DND-41 (cell line): ENCODE data around the gene P2RX4.

ENCODE experiments used
- EZH2 ChIP-seq: IDR thresholded peaks from 3 replicates; pipeline ENCODE4 v1.6.1; 2012; ENCODE audit warnings: borderline replicate concordance, low read depth, mild to moderate bottlenecking, moderate library complexity, low read length, inconsistent platforms; ENCODE audit not compliant: severe bottlenecking
- TF ChIP-seq, protein P1 (sequence below): IDR thresholded peaks from 2 replicates; pipeline ENCODE4 v1.5.1; 2012; ENCODE audit warnings: borderline replicate concordance, low read length, moderate library complexity, mild to moderate bottlenecking; ENCODE audit not compliant: poor library complexity, severe bottlenecking; ENCODE audit errors: extremely low read depth

DNA sequence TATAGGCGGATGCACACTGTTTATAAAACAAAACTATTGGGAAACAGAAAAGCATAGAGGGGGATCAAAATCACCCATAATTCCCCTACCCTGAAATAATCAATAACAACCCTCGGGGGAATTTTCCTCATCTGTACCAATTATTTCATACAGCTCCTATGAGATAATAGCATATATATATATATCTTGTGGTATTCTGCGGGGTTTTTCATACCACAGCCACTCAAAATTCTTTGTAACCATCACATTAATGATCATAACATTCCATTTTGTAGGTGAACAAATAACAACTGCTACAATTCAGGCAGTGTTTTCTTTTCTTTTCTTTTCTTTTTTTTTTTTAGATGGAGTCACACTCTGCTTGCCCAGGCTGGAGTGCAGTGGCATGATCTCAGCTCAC, 42.0 kb upstream of the P2RX4 start:
- TF ChIP-seq, protein P1, sequence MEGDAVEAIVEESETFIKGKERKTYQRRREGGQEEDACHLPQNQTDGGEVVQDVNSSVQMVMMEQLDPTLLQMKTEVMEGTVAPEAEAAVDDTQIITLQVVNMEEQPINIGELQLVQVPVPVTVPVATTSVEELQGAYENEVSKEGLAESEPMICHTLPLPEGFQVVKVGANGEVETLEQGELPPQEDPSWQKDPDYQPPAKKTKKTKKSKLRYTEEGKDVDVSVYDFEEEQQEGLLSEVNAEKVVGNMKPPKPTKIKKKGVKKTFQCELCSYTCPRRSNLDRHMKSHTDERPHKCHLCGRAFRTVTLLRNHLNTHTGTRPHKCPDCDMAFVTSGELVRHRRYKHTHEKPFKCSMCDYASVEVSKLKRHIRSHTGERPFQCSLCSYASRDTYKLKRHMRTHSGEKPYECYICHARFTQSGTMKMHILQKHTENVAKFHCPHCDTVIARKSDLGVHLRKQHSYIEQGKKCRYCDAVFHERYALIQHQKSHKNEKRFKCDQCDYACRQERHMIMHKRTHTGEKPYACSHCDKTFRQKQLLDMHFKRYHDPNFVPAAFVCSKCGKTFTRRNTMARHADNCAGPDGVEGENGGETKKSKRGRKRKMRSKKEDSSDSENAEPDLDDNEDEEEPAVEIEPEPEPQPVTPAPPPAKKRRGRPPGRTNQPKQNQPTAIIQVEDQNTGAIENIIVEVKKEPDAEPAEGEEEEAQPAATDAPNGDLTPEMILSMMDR: no peak
- no peak for TF ChIP-seq EZH2
